Loucy (cell line): ENCODE results near the gene ROBO1.

Source experiments
- H2AFZ ChIP-seq: fragments of 200-600 bp; sonication (generic); 2 replicates; pipeline ENCODE4 v1.6.0; 2016; ENCODE audit warnings: antibody characterized with exemption, mild to moderate bottlenecking, low read length, moderate library complexity
- H3F3A ChIP-seq: fragments of 200-600 bp; 2 replicates; pipeline ENCODE4 v1.6.0; 2016; ENCODE audit warnings: antibody characterized with exemption, low read depth, mild to moderate bottlenecking
- H3K27me3 ChIP-seq: fragments of 200-600 bp; sonication (generic); 2 replicates; pipeline ENCODE4 v1.6.1; 2014; ENCODE audit warnings: low read length, mild to moderate bottlenecking; ENCODE audit not compliant: insufficient read depth, poor library complexity, severe bottlenecking
- H3K36me3 ChIP-seq: fragments of 200-600 bp; sonication (generic); 2 replicates; pipeline ENCODE4 v1.6.1; 2016; ENCODE audit warnings: low read length; ENCODE audit not compliant: insufficient read depth
- H3K4me1 ChIP-seq: fragments of 200-600 bp; sonication (generic); 2 replicates; pipeline ENCODE4 v1.5.1; 2014; ENCODE audit warnings: low read length, mild to moderate bottlenecking; ENCODE audit not compliant: insufficient read depth, poor library complexity, severe bottlenecking
- H3K4me2 ChIP-seq: fragments of 200-600 bp; sonication (generic); 2 replicates; pipeline ENCODE4 v1.6.0; 2014; ENCODE audit warnings: antibody characterized with exemption, low read length, low read depth, mild to moderate bottlenecking; ENCODE audit not compliant: poor library complexity, severe bottlenecking
- H3K4me3 ChIP-seq: fragments of 200-600 bp; sonication (generic); 2 replicates; pipeline ENCODE4 v1.5.1; 2014; ENCODE audit warnings: low read length, mild to moderate bottlenecking, mixed read lengths; ENCODE audit not compliant: poor library complexity, severe bottlenecking
- H3K79me2 ChIP-seq: fragments of 200-600 bp; sonication (generic); 2 replicates; pipeline ENCODE4 v1.6.1; 2014; ENCODE audit warnings: low read length; ENCODE audit not compliant: insufficient read depth
- H3K9ac ChIP-seq: fragments of 200-600 bp; sonication (generic); 2 replicates; pipeline ENCODE4 v1.6.0; 2014; ENCODE audit warnings: mild to moderate bottlenecking, low read depth, low read length, moderate library complexity; ENCODE audit not compliant: poor library complexity, severe bottlenecking
- H3K9me2 ChIP-seq: fragments of 200-600 bp; sonication (generic); replicated peaks from 2 replicates; pipeline ENCODE4 v1.6.1; 2016; ENCODE audit warnings: low read depth, low read length, mixed read lengths
- H3K9me3 ChIP-seq: fragments of 200-600 bp; sonication (generic); 2 replicates; pipeline ENCODE4 v1.6.1; 2014; ENCODE audit warnings: mild to moderate bottlenecking, antibody characterized with exemption, low read length, low read depth; ENCODE audit not compliant: insufficient read depth
- H4K20me1 ChIP-seq: fragments of 200-600 bp; sonication (generic); 2 replicates; pipeline ENCODE4 v1.6.0; 2014; ENCODE audit warnings: antibody characterized with exemption, low read length, mild to moderate bottlenecking; ENCODE audit not compliant: insufficient read depth, poor library complexity, severe bottlenecking
- EZH2phosphoT487 ChIP-seq: fragments of 200-600 bp; IDR thresholded peaks from 2 replicates; pipeline ENCODE4 v1.6.1; 2018; ENCODE audit warnings: antibody characterized with exemption, mild to moderate bottlenecking, moderate library complexity, borderline replicate concordance
- TF ChIP-seq, protein P1 (sequence below): fragments of 200-600 bp; sonication (generic); conservative IDR thresholded peaks from 2 replicates; pipeline ENCODE4 v1.5.1; 2014; ENCODE audit warnings: mild to moderate bottlenecking, antibody characterized with exemption, low read length

ROBO1 gene

DNA sequence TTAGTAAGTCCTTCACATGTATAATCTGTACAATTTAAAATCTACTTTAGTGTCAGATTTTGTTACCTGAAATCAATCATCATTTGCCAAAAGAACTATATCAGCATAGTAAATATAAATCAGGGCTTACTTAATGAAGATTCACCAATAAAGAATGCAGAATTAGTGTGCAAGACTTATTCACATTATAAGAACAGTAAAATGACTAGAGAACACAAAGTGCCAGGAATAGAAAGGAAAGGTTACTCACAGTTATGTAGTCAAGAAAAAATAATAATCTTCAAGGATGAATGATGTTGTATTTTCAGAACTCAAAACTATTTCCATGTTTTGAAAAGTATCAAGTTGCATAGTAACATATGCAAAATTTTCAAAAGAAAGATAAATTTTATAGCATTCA is 891.9 kb downstream of the ROBO1 start:
- H3K4me1 ChIP-seq, result no peaks in the 10 kb centered on the region

DNA sequence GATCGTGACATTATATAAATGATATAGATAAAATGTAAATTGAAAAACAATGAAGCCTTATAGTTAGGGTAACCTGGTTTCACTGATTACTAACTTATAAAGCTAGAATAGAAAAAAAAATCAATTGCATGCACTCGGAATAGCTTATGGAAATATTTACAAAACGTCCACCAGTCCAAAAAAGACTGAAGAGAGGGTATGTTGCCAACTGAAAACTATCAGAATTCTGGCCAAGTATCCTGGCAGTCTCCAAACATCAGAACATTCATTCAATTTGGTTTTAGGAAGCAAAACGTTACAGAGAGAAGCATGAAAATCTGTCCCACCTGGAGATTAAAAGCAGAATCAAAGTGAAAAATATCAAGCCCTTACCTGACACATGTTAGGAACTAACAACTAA is 892.4 kb downstream of the ROBO1 start:
- Histone ChIP-seq H3K79me2 (no peaks in the 10 kb centered on the region), H3K27me3 (no peaks in the 10 kb centered on the region), H3K4me3 (no peak overlapping the region), H2AFZ (no peak overlapping the region), H3K9me2 (no peaks in the 10 kb centered on the region), H3K9me3 (no peaks in the 10 kb centered on the region), H4K20me1 (no peaks in the 10 kb centered on the region), H3K9ac (no peak overlapping the region), H3F3A (no peaks in the 10 kb centered on the region), H3K36me3 (no peaks in the 10 kb centered on the region), H3K4me2 (no peak overlapping the region), H3K4me1 (no peaks in the 10 kb centered on the region)
- TF ChIP-seq EZH2phosphoT487, result no peak
- TF ChIP-seq, protein P1, sequence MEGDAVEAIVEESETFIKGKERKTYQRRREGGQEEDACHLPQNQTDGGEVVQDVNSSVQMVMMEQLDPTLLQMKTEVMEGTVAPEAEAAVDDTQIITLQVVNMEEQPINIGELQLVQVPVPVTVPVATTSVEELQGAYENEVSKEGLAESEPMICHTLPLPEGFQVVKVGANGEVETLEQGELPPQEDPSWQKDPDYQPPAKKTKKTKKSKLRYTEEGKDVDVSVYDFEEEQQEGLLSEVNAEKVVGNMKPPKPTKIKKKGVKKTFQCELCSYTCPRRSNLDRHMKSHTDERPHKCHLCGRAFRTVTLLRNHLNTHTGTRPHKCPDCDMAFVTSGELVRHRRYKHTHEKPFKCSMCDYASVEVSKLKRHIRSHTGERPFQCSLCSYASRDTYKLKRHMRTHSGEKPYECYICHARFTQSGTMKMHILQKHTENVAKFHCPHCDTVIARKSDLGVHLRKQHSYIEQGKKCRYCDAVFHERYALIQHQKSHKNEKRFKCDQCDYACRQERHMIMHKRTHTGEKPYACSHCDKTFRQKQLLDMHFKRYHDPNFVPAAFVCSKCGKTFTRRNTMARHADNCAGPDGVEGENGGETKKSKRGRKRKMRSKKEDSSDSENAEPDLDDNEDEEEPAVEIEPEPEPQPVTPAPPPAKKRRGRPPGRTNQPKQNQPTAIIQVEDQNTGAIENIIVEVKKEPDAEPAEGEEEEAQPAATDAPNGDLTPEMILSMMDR, result no peak

More for the DNA sequence above, 891.9 kb downstream of the ROBO1 start:
- no peak for TF ChIP-seq EZH2phosphoT487
- TF ChIP-seq, protein P1, result no peak
- H3F3A ChIP-seq, result no peaks in the 10 kb centered on the region
- H3K9ac ChIP-seq, result no peak overlapping the region
- no peaks in the 10 kb centered on the region for H3K9me2 ChIP-seq
- H2AFZ ChIP-seq, result no peak overlapping the region
- no peaks in the 10 kb centered on the region for H3K79me2 ChIP-seq
- H3K9me3 ChIP-seq, result no peaks in the 10 kb centered on the region
- H3K27me3 ChIP-seq, result no peaks in the 10 kb centered on the region
- H3K4me2 ChIP-seq, result no peak overlapping the region
- no peaks in the 10 kb centered on the region for H4K20me1 ChIP-seq
- H3K4me3 ChIP-seq, result no peak overlapping the region
- H3K36me3 ChIP-seq, result no peaks in the 10 kb centered on the region

DNA sequence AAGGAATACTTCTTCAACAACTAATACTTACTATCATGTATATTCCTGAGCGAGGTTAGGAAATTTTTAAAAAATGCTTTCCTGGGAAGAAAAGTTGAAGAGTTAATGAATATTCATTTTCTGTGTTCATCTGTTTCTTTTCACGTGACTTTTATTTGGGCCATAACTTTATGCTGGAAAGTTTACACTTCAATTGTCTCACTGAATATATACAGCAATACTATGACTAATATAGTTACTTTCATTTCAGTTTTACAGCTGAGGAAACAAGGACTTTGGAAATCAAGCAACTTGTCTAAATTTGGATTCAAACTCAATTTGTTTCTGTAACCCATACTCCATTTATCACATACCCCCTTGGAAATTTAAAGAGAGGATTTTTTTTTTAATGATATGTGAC is 894.2 kb downstream of the ROBO1 start:
- Histone ChIP-seq H3K79me2 (no peaks in the 10 kb centered on the region), H3K4me2 (no peak overlapping the region), H2AFZ (no peak overlapping the region), H3K4me3 (no peak overlapping the region), H3K9ac (no peak overlapping the region), H3K9me2 (no peaks in the 10 kb centered on the region), H3K27me3 (no peaks in the 10 kb centered on the region), H3K4me1 (no peaks in the 10 kb centered on the region), H4K20me1 (no peaks in the 10 kb centered on the region), H3K36me3 (no peaks in the 10 kb centered on the region), H3K9me3 (no peaks in the 10 kb centered on the region), H3F3A (no peaks in the 10 kb centered on the region)
- TF ChIP-seq, protein P1, result no peak
- no peak for TF ChIP-seq EZH2phosphoT487
